Subcutaneous adipose tissue (tissue), 4 donors: ENCODE measurements around the gene NELL1. TPM values are rescaled to one million over a fixed set of nuclear protein-coding genes. Genes with fewer than 3 reads are reported as not detected.

Source experiments
- CTCF ChIP-seq: fragments of 450-650 bp; IDR thresholded peaks from one replicate; pipeline ENCODE4 v1.5.1; 2016; ENCODE audit warnings: low read depth, mild to moderate bottlenecking, control low read depth, antibody characterized with exemption, moderate library complexity
- total RNA-seq, 4 donors: library from RNA; depleted of rRNA; stranded (reverse); fragments of >200 nt; gene quantifications; one replicate each; pipeline ENCODE4 v1.1.0, GENCODE V29; 2016

NELL1 gene
- total RNA-seq, 4 donors from 2014 or later, result not detected

DNA sequence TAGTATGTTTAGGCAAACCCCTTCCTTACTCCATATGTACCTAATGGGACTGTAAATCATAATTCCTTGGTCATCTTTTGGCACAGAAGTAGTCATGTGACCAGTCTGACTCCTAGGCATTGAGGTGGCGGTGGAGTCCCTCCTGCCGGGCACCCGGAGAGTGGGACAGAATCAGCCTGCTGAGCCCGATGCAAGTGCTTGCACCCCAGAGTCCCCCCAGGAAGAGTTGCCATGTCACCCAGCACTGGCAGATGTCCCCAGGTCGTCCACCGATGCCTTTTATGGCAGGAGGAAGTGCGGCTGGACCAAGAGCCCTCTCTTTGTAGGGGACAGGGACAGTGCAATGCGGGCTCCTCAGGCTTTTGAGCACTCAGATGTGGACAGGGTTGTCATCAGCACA is 500.3 kb downstream of the NELL1 start:
- no peak for TF ChIP-seq CTCF

DNA sequence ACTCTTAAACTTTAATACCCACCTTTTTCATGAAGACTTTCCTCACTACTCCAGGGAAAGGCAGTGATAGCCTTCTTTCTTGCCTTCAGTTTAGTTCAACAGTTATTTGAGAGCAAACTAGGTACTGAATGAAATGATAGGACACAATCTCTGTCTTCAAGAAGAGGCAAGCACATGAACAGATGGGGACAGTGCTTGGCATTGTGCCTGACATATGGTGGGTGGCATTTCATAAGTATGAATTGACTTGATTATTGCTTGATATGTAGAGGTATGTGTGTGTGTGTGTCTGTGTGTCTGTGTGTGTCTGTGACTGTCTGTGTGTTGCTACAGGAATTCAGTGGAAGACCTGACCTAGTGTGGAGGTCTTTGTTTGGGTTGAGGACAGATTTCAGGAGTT is 504.1 kb downstream of the NELL1 start:
- no peak for TF ChIP-seq CTCF

- TF ChIP-seq CTCF, result no peak
These were observed 505.4 kb downstream of the NELL1 start for GRCh38 chr11:21174781-21175180.

GRCh38 chr11:21177379-21177778 is 508.0 kb downstream of the NELL1 start:
- no peak for TF ChIP-seq CTCF

DNA sequence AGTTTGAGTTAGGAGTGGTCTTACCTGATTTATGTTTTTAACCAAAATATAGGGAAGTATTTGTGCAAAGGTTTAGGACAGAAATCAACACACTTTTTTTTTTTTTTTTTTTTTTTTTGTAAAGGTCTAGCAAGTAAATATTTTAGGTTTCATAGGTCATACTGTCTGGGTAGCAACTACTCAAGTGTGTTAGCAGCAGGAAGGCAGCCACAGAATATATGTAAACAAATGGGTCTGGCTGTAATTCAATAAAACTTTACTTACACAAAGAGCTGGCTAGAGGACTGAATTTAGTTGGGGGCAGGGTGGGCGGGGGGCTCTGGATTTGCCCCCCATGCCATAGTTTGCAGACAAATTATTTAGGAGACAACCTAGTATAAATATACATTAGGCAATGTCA is 510.4 kb downstream of the NELL1 start:
- TF ChIP-seq CTCF, result no peak

GRCh38 chr11:21180182-21180581 is 510.8 kb downstream of the NELL1 start:
- no peak for TF ChIP-seq CTCF

GRCh38 chr11:21185959-21186358 is 516.6 kb downstream of the NELL1 start:
- no peak for TF ChIP-seq CTCF
